ENCODE results near the gene TAT.
"Not testable (repeated sequence)": the region's sequence is repeated elsewhere in the genome, so short reads cannot be mapped to it uniquely, and the experiment has no call there.

GRCh38 chr16:71589334-71589733 lies 12.4 kb upstream of the TAT start:
- not testable (repeated sequence) for TF ChIP-seq EZH2 (IDR thresholded peaks at IDR 0.05; ENCODE audit: insufficient read depth, poor library complexity, severe bottlenecking); EZH2phosphoT487 (IDR thresholded peaks at IDR 0.05; ENCODE audit: insufficient read depth, low read depth)

Measured in GM23248 (cell line).